Esophagus squamous epithelium (tissue), 5 donors: ENCODE measurements around the gene GOSR1. TPM values are rescaled to one million over a fixed set of nuclear protein-coding genes. Genes with fewer than 3 reads are reported as not detected.
"Not testable (repeated sequence)": the region's sequence is repeated elsewhere in the genome, so short reads cannot be mapped to it uniquely, and the experiment has no call there.

Source experiments
- DNase-seq: peaks from one replicate; lab custom pipeline; 2025; lab: John Stamatoyannopoulos, UW
- H3K27ac ChIP-seq, 4 donors: fragments of 200-600 bp; sonication (generic); one replicate each; pipeline ENCODE4 v1.5.1; 2016 to 2019; ENCODE audit warnings: mild to moderate bottlenecking in 1 of 4
- H3K27me3 ChIP-seq, 4 donors: fragments of 200-600 bp; sonication (generic); 1 replicate in 3 of 4; 2 replicates in 1 of 4; pipeline versions ENCODE4 v1.5.1 to v1.6.0; 2017 to 2021; ENCODE audit warnings: antibody characterized with exemption in 1 of 4
- H3K36me3 ChIP-seq, 3 donors: fragments of 200-600 bp; sonication (generic); one replicate each; pipeline ENCODE4 v1.5.1; 2016 to 2019
- H3K4me1 ChIP-seq, 3 donors: fragments of 200-600 bp; sonication (generic); one replicate each; pipeline ENCODE4 v1.5.1; 2017 to 2019
- H3K4me3 ChIP-seq, 4 donors: fragments of 200-600 bp; sonication (generic); 1 replicate in 3 of 4; 2 replicates in 1 of 4; pipeline ENCODE4 v1.5.1; 2016 to 2019; ENCODE audit warnings: mild to moderate bottlenecking in 2 of 4, moderate library complexity in 1 of 4
- H3K9me3 ChIP-seq, 3 donors: fragments of 200-600 bp; sonication (generic); one replicate each; pipeline ENCODE4 v1.5.1; 2016 to 2019
- CTCF ChIP-seq, 6 experiments: fragments of 450-650 bp in 4 of 6; fragments of 200-600 bp in 2 of 6; sonication (generic) in 2 of 6; IDR thresholded peaks; one replicate each; pipeline ENCODE4 v1.5.1; 2016 to 2019; ENCODE audit warnings: antibody characterized with exemption in 6 of 6, mild to moderate bottlenecking in 4 of 6, moderate library complexity in 4 of 6
- POLR2A ChIP-seq, 4 donors: fragments of 450-650 bp; IDR thresholded peaks; one replicate each; pipeline ENCODE4 v1.6.1; 2017; ENCODE audit warnings: antibody characterized with exemption in 4 of 4, mild to moderate bottlenecking in 4 of 4, moderate library complexity in 3 of 4
- WGBS, 2 donors: methylation state at CpG; one replicate each; pipeline ENCODE4 v1.1.5; 2018; 5-methylcytosine and 5-hydroxymethylcytosine counted together
- intact Hi-C: fragments of 100-400 bp; cut with DNase I; formaldehyde crosslinking; loops from one replicate; pipeline ENCODE4 v1.15.0; 2022
- total RNA-seq, 4 donors: library from RNA; depleted of rRNA; stranded (reverse); fragments of >200 nt; gene quantifications; one replicate each; pipeline ENCODE4 v1.1.0, GENCODE V29; 2016
- donor health status: DM: yes; HTN: yes; CAD: no.

Gene GOSR1
- total RNA-seq, 4 donors from 2014 or later, result 19.4 to 50.4 (median 37.7) TPM

- Histone ChIP-seq H3K27me3 (no peaks in the 10 kb centered on the region), H3K4me1 (peaks cover 0 to 22% (median 11%) of the 10 kb centered on the region in 3 donors), H3K4me3 (no peak overlapping the region), H3K36me3 (peaks cover 14 to 81% (median 19%) of the 10 kb centered on the region in 3 donors), H3K9me3 (no peaks in the 10 kb centered on the region), H3K27ac (peak overlapping the region in 2 of 4 donors; percentile 15 to 38)
- 30 to 35% methylated on average over 2 of the region's 2 CpGs for WGBS, 2 donors
- TF ChIP-seq CTCF (IDR thresholded peaks at IDR 0.05) (no peak), POLR2A (IDR thresholded peaks at IDR 0.05) (no peak)
- intact Hi-C loops, result no loop called here
- DNase-seq, result no peak
These were observed 43.2 kb downstream of the GOSR1 start for GRCh38 chr17:30520436-30520835.

GRCh38 chr17:30520882-30521281 is 43.7 kb downstream of the GOSR1 start:
- peak overlapping the region in 1 of 4 donors; percentile 15 for H3K27ac ChIP-seq
- no peaks in the 10 kb centered on the region for H3K9me3 ChIP-seq
- H3K27me3 ChIP-seq, result no peaks in the 10 kb centered on the region
- 100% methylated on average over 1 of the region's 1 CpG; no CpG with 5 or more reads in 1 of the 2 donors for WGBS, 2 donors
- DNase-seq, result no peak
- H3K36me3 ChIP-seq, result peaks cover 14 to 76% (median 19%) of the 10 kb centered on the region in 3 donors
- no peak for TF ChIP-seq POLR2A (IDR thresholded peaks at IDR 0.05)
- TF ChIP-seq CTCF (IDR thresholded peaks at IDR 0.05), result no peak
- H3K4me3 ChIP-seq, result no peak overlapping the region
- H3K4me1 ChIP-seq, result peaks cover 0 to 22% (median 11%) of the 10 kb centered on the region in 3 donors
- intact Hi-C loops, result no loop called here

- no peak overlapping the region for H3K4me3 ChIP-seq
- DNase-seq, result no peak
- 95% methylated on average over 7 of the region's 7 CpGs for WGBS, 2 donors
- H3K9me3 ChIP-seq, result no peaks in the 10 kb centered on the region
- intact Hi-C loops, result no loop called here
- no peaks in the 10 kb centered on the region for H3K27me3 ChIP-seq
- TF ChIP-seq POLR2A (IDR thresholded peaks at IDR 0.05) (no peak), CTCF (IDR thresholded peaks at IDR 0.05) (no peak)
- H3K4me1 ChIP-seq, result peaks cover 0 to 22% (median 11%) of the 10 kb centered on the region in 3 donors
- peaks cover 14 to 67% (median 16%) of the 10 kb centered on the region in 3 donors for H3K36me3 ChIP-seq
- no peak overlapping the region for H3K27ac ChIP-seq
These were observed 44.6 kb downstream of the GOSR1 start for GRCh38 chr17:30521766-30522165.

GRCh38 chr17:30523236-30523635 is 46.0 kb downstream of the GOSR1 start:
- H3K27me3 ChIP-seq, intact Hi-C loops, H3K9me3 ChIP-seq, DNase-seq, H3K27ac ChIP-seq, H3K4me3 ChIP-seq: not testable (repeated sequence)
- peaks cover 14 to 59% (median 16%) of the 10 kb centered on the region in 3 donors for H3K36me3 ChIP-seq
- H3K4me1 ChIP-seq, result peaks cover 0 to 22% (median 11%) of the 10 kb centered on the region in 3 donors
- no CpG with 5 or more reads among the region's 35 CpGs for WGBS, 2 donors

GRCh38 chr17:30524847-30525246 is 47.6 kb downstream of the GOSR1 start:
- Histone ChIP-seq H3K27me3 (no peaks in the 10 kb centered on the region), H3K9me3 (no peaks in the 10 kb centered on the region), H3K4me1 (peaks cover 0 to 9% (median 8%) of the 10 kb centered on the region in 3 donors), H3K4me3 (no peak overlapping the region), H3K36me3 (peaks cover 14 to 47% (median 16%) of the 10 kb centered on the region in 3 donors), H3K27ac (no peak overlapping the region)
- DNase-seq, result no peak
- intact Hi-C loops, result no loop called here
- 61 to 80% methylated on average over 3 of the region's 3 CpGs for WGBS, 2 donors
- TF ChIP-seq POLR2A (IDR thresholded peaks at IDR 0.05), result no peak
- TF ChIP-seq CTCF (IDR thresholded peaks at IDR 0.05), result no peak

- H3K36me3 ChIP-seq, result peaks cover 13 to 48% (median 14%) of the 10 kb centered on the region in 3 donors
- DNase-seq, result no peak
- H3K4me1 ChIP-seq, result no peaks in the 10 kb centered on the region
- no peaks in the 10 kb centered on the region for H3K27me3 ChIP-seq
- H3K4me3 ChIP-seq, result no peak overlapping the region
- H3K27ac ChIP-seq, result no peak overlapping the region
- H3K9me3 ChIP-seq, result no peaks in the 10 kb centered on the region
- intact Hi-C loops, result no loop called here
- WGBS, 2 donors, result 90 to 100% methylated on average over 2 of the region's 2 CpGs
- TF ChIP-seq POLR2A (IDR thresholded peaks at IDR 0.05), result no peak
- no peak for TF ChIP-seq CTCF (IDR thresholded peaks at IDR 0.05)
These were observed 49.2 kb downstream of the GOSR1 start for GRCh38 chr17:30526401-30526800.

- H3K4me3 ChIP-seq, H3K27ac ChIP-seq, H3K9me3 ChIP-seq, DNase-seq, H3K4me1 ChIP-seq, intact Hi-C loops, H3K27me3 ChIP-seq: not testable (repeated sequence)
- peaks cover 0 to 25% (median 0%) of the 10 kb centered on the region in 3 donors for H3K36me3 ChIP-seq
- 85 to 92% methylated on average over 5 of the region's 5 CpGs for WGBS, 2 donors
These were observed 51.5 kb downstream of the GOSR1 start for GRCh38 chr17:30528701-30529100.
